SK-N-MC (cell line): ENCODE data around the gene ITGB1.

Experiments used
- DNase-seq: peaks from one replicate; pipeline ENCODE4 v3.0.0-alpha.2; 2011; ENCODE audit warnings: low read depth, low spot score
- H3K27ac ChIP-seq: fragments of 200-600 bp; sonication (generic); 2 replicates; pipeline ENCODE4 v1.5.1; 2016; ENCODE audit warnings: mixed run types
- H3K36me3 ChIP-seq: fragments of 200-600 bp; sonication (generic); 2 replicates; pipeline ENCODE4 v1.6.1; 2017; ENCODE audit warnings: antibody characterized with exemption, low read length, mixed read lengths; ENCODE audit not compliant: insufficient read depth
- H3K4me3 ChIP-seq: fragments of 200-600 bp; sonication (generic); 2 replicates; pipeline ENCODE4 v1.5.1; 2016
- H3K9ac ChIP-seq: fragments of 200-600 bp; sonication (generic); 2 replicates; pipeline ENCODE4 v1.8.0; 2017; ENCODE audit warnings: mixed run types, mixed read lengths; ENCODE audit not compliant: insufficient read length
- H3K9me3 ChIP-seq: fragments of 200-600 bp; sonication (generic); 2 replicates; pipeline ENCODE4 v1.6.1; 2017; ENCODE audit warnings: low read depth, mild to moderate bottlenecking, antibody characterized with exemption, low read length, moderate library complexity, mixed read lengths
- EZH2 ChIP-seq: fragments of 200-600 bp; sonication (generic); IDR thresholded peaks from one replicate; pipeline ENCODE4 v1.6.1; 2017; ENCODE audit warnings: antibody characterized with exemption
- FOXP2 ChIP-seq: optimal IDR thresholded peaks from 2 replicates; pipeline ENCODE3; 2011; ENCODE audit warnings: mild to moderate bottlenecking, moderate library complexity; ENCODE audit not compliant: insufficient read depth; ENCODE audit errors: extremely low read length, control extremely low read depth
- POLR2AphosphoS5 ChIP-seq: IDR thresholded peaks from 2 replicates; pipeline ENCODE4 v1.6.1; 2012; ENCODE audit warnings: mild to moderate bottlenecking, low read depth, low read length, borderline replicate concordance

ITGB1 gene

DNA sequence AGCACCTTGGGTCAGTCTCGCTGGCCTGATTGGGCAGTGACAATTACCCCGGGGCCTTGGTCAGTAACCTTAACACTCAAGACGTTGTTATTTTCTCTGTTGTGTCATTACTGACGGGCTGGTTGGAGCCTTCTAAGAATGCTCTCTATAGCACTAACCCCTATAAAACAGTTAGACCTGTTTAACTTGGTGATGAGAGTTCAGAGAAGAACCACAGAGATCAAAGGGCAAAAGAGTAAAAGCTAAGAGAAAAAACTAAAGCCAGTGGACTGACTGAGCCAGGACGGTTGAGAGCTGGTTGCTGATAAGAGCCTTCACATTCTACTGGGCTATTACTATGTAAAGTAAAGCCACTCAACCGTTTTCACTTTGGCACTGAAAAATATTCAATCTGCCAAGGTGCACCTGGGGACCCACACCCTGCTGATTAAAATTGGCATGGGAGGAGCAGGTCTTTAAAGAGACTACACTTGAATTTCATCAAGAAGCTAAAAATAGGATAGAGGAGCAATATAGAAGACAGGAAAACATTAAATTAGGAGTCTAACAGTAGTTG is 13.6 kb upstream of the ITGB1 start:
- no peaks in the 10 kb centered on the region for H3K9me3 ChIP-seq
- no peak overlapping the region for H3K27ac ChIP-seq
- H3K9ac ChIP-seq: no peak overlapping the region
- no peak for DNase-seq
- no peak overlapping the region for H3K4me3 ChIP-seq
- H3K36me3 ChIP-seq: no peaks in the 10 kb centered on the region
- TF ChIP-seq POLR2AphosphoS5: no peak
- TF ChIP-seq EZH2: no peak
- no peak for TF ChIP-seq FOXP2

DNA sequence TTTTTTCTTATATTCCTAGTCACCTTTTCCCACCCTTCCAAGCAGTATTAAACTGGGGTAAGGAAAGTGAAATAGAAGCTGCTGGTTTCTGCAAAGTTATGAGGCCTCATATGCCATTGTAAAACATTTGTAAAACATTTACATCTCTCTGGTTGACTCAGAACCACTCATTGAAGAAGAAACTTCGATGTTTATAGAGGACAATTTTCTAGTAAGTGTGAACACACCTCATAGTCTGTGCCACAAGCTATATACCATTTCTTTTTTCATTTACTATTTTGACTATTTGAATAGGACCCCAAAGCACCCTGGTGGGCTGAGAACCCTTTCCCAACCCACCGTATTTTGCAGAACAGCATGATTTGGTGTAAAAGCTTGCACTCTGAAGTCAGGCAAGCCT is 12.9 kb upstream of the ITGB1 start:
- no peak overlapping the region for H3K9ac ChIP-seq
- H3K9me3 ChIP-seq: no peaks in the 10 kb centered on the region
- DNase-seq: no peak
- H3K4me3 ChIP-seq: no peak overlapping the region
- TF ChIP-seq POLR2AphosphoS5 (no peak), EZH2 (no peak), FOXP2 (no peak)
- H3K36me3 ChIP-seq: no peaks in the 10 kb centered on the region
- no peak overlapping the region for H3K27ac ChIP-seq

DNA sequence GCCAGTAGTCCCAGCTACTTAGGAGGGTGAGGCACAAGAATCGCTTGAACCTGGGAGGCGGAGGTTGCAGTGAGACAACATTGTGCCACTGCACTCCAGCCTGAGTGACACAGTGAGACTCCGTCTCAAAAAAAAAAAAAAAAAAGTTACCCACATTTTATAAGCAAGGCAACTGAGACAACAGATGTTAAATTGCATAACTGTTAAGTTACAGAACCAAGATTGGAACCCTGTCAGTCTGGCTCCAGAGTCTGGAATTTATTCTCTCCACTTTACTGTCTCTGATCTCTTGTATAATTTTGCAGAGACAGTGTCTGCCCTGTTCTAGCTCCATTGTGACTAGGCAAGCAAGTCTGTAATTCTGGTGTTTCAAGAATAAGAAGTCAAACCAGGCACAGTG is 6.2 kb upstream of the ITGB1 start:
- H3K9ac ChIP-seq: no peak overlapping the region
- DNase-seq: no peak
- H3K27ac ChIP-seq: no peak overlapping the region
- no peaks in the 10 kb centered on the region for H3K36me3 ChIP-seq
- no peaks in the 10 kb centered on the region for H3K9me3 ChIP-seq
- no peak overlapping the region for H3K4me3 ChIP-seq
- no peak for TF ChIP-seq POLR2AphosphoS5
- no peak for TF ChIP-seq EZH2
- no peak for TF ChIP-seq FOXP2

DNA sequence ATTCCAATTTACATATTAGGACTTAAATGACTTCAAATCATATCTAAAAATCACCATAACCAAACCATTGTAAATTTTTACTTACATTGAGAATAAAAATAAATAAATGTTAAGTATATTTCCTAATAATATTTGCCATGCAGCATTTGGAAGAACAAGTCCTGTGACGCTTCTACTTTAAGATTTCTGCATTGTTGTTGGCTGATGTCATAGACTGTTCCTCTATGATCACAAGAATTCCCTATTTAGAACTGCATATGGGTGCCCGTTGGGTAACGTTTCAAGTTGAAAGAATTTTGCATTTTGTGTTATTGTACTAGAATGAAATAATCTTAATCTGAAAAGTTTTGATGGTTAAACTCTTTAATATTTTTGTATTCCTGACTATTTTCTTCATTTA is 5.1 kb upstream of the ITGB1 start:
- H3K27ac ChIP-seq: peak overlapping the region; percentile 62; the same call in 1 of the 2 replicates
- no peak overlapping the region for H3K4me3 ChIP-seq
- no peaks in the 10 kb centered on the region for H3K36me3 ChIP-seq
- no peak overlapping the region for H3K9ac ChIP-seq
- no peaks in the 10 kb centered on the region for H3K9me3 ChIP-seq
- DNase-seq: no peak
- TF ChIP-seq POLR2AphosphoS5 (no peak), FOXP2 (no peak), EZH2 (no peak)

DNA sequence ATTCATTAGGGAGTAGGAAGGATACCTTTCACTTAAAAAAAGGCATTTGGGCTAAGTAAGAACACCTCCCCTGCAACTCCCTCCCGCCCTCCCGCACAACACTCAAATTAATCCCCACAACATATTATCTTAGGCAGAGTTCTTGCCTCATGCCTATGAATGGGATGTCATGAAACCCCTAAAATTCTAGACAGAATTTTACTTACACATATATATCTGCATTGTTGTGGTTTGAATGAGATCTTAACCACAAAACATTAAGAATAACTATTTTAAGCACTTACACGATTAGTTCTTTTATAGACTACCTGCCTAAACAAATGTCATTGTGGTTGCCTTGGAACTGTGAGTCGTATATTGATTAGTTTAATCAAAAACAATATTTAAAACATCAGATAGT is 4.5 kb upstream of the ITGB1 start:
- H3K4me3 ChIP-seq: 0 out of 2 replicates have a peak overlapping the region, but pooled peaks have one; percentile 12
- no peak overlapping the region for H3K9ac ChIP-seq
- no peak for TF ChIP-seq POLR2AphosphoS5
- no peaks in the 10 kb centered on the region for H3K36me3 ChIP-seq
- H3K9me3 ChIP-seq: no peaks in the 10 kb centered on the region
- H3K27ac ChIP-seq: peak overlapping the region; percentile 76
- DNase-seq: no peak

DNA sequence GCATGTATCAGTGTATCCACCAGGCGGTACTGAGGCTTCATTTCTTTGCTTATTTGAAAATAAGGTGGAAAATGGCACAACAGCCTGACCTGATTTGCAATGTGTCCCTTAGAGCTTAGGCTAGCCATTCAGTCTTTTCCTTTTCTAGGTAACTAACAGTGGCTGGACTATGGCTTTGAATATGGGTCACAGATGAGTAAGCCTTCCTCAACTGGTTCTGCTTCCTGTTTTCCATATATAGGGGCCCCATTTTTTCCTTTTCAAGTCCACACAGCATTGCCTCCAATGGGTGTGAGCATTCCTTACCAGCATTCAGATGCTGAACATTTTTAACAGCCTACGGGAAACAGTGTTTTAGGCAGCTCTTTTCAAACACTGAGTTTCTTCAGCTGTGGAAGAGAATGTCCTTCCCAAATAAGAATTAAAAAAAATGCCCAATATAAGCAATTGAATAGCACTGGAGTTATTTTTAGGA is 3.9 kb upstream of the ITGB1 start:
- Histone ChIP-seq H3K27ac (peak overlapping the region; percentile 76), H3K36me3 (no peaks in the 10 kb centered on the region), H3K4me3 (peak overlapping the region; percentile 40; the same call in 1 of the 2 replicates), H3K9ac (peak overlapping the region; percentile 26), H3K9me3 (no peaks in the 10 kb centered on the region)
- no peak for DNase-seq
- TF ChIP-seq EZH2 (no peak), FOXP2 (no peak), POLR2AphosphoS5 (no peak)

DNA sequence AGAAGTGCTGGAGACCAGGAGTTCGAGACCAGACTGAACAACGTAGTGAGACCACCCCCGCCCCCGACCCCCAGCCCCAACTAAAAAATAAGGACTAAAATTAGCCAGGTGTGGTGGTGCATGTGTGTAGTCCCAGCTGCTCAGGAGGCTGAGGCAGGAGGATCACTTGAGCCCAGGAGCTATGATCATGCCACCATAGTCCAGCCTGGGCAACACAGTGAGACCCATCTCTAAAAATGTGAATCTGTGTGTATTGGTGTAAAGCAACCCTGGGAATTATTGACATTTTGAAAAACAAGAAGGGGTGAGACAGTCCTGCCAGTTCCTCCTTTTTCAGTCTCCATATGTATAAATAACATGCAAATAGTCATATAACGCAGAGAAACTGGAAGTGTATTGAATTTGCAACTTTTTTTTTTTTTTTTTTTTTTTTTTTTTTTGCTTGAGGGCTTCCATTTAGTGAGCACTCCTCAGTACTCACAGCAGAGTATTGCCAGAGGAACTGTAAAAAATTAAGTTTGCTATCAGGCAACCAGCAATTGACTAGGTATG is 3.4 kb upstream of the ITGB1 start:
- Histone ChIP-seq H3K9me3 (no peaks in the 10 kb centered on the region), H3K9ac (no peak overlapping the region), H3K4me3 (0 out of 2 replicates have a peak overlapping the region, but pooled peaks have one; percentile 40), H3K27ac (peak overlapping the region; percentile 76), H3K36me3 (no peaks in the 10 kb centered on the region)
- TF ChIP-seq FOXP2 (no peak), POLR2AphosphoS5 (no peak), EZH2 (no peak)
- no peak for DNase-seq

DNA sequence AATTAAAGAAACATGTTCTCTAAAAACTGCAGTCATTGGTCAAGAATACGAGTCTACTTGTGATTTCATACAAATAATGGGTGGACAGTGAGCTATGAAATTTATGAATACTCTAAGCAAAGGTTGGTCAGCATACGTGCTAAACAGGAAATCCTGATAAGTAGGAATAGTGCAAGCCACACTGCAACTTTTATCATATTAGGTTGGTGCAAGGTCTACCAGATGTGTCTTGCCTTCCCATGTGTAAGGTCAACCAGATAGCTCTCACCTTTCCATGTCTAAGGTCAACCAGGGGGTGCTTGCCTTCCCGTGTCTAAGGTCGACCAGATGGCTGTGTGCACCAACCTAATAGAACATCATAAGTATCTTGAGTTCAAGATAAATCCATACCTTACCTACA is 2.0 kb upstream of the ITGB1 start:
- peak overlapping the region; percentile 88; the same call in 1 of the 2 replicates for H3K4me3 ChIP-seq
- no peaks in the 10 kb centered on the region for H3K9me3 ChIP-seq
- DNase-seq: no peak
- no peak overlapping the region for H3K9ac ChIP-seq
- no peaks in the 10 kb centered on the region for H3K36me3 ChIP-seq
- TF ChIP-seq POLR2AphosphoS5 (no peak), EZH2 (no peak), FOXP2 (no peak)
- H3K27ac ChIP-seq: no peak overlapping the region
